ENCODE results near the gene GALNTL6.

- no peak for TF ChIP-seq CTCF (IDR thresholded peaks at IDR 0.05; ENCODE audit: insufficient read depth, low read depth, low read length)
- no peak for TF ChIP-seq EZH2 (IDR thresholded peaks at IDR 0.05; ENCODE audit: insufficient read depth, low read length)
These were observed 19.5 kb upstream of the GALNTL6 start for GRCh38 chr4:171793723-171794122.
